BJ (cell line): ENCODE measurements around the gene UROC1. TPM values are rescaled to one million over a fixed set of nuclear protein-coding genes. Genes with fewer than 3 reads are reported as not detected.

ENCODE experiments used
- CTCF ChIA-PET: fragments of 350-600 bp; formaldehyde crosslinking; extraction: SDS; loops from one replicate; lab custom pipeline; 2021; ENCODE audit warnings: antibody characterized with exemption, inconsistent platforms; lab: Yijun Ruan, JAX
- POLR2A ChIA-PET: fragments of 300-600 bp; sonication (Branson Sonifier 250); formaldehyde crosslinking; extraction: SDS; loops from one replicate; lab custom pipeline; 2021; ENCODE audit warnings: antibody characterized with exemption; lab: Charles Lee
- DNase-seq: peaks from one replicate; pipeline ENCODE4 v3.0.0-alpha.2; 2011; ENCODE audit warnings: low read depth
- H3K27me3 ChIP-seq: 2 replicates; pipeline ENCODE4 v1.6.0; 2011; ENCODE audit warnings: low read length; ENCODE audit not compliant: control insufficient read depth, insufficient read depth
- H3K36me3 ChIP-seq: 2 replicates; pipeline ENCODE4 v1.5.1; 2011; ENCODE audit warnings: low read length; ENCODE audit not compliant: control insufficient read depth, insufficient read depth
- H3K4me3 ChIP-seq: 2 replicates; pipeline ENCODE4 v1.5.1; 2011; ENCODE audit warnings: low read depth, mild to moderate bottlenecking, control low read depth, low read length
- polyA plus RNA-seq: library from polyadenylated mRNA; depleted of rRNA; stranded (reverse); fragments of >200 nt; gene quantifications from 2 replicates; pipeline ENCODE4 v1.2.3, GENCODE V29; 2011
- TF ChIP-seq, protein P1 (sequence below): IDR thresholded peaks from 2 replicates; pipeline ENCODE4 v1.5.1; 2011; ENCODE audit warnings: low read depth, mild to moderate bottlenecking, control low read depth, inconsistent platforms, low read length, moderate library complexity; ENCODE audit not compliant: insufficient read depth

UROC1 gene
- polyA plus RNA-seq, 1 experiment: not detected

DNA sequence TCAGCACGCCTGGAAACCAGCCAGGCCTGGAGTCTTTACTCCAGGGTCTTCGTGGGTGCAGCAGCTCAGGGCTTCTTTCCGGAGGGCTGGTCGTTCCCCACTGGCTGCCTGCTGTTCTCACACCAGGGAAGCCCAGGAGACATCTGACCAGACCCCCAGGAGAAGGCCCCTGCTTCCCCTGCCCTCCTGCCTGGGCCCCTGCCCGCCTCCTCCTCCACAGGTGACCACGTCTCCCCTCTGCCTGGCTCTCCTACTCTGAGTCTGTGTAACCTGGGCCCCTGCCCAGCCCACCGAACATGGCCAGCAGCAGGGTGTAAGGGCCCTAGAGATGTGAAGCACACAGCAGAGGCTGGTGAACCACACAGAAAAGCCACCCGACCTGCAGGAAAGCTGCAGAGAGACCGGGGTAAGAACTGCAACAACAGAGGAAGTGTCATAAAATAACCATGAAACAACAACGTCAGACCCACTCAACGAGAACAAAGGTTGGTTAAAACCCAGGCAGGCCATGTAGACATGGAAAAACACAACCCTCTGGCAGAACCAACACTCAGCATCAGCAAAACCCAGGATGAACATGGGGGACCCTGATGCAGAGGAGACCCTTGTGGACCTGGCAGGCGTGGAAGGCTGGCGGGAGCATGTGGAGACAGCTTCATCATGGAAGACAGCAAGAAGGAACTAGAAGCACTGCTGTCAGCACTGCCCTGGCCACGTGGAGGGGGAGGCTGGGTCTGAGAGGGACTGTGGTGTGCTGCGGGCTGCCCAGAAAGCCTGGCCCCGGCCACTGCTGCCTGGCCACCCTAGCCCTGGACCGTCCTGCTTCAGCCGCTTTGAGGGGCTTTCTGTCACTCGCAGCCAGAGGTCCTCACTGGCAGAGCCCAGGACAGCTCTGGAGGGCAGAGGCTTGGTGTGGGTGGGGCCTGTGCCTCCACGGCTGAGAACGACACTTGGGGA, 20.4 kb downstream of the UROC1 start:
- ChIA-PET POLR2A (no interaction called here), CTCF (interaction anchor here (0.8 to 1.6 kb wide), 4 partner anchors 10 to 251 kb away, joined by 3 read pairs; no protein-coding TSS in a partner anchor)
- Histone ChIP-seq H3K27me3 (peaks cover 3% of the 10 kb centered on the region), H3K4me3 (no peak overlapping the region), H3K36me3 (no peaks in the 10 kb centered on the region)
- TF ChIP-seq, protein P1, sequence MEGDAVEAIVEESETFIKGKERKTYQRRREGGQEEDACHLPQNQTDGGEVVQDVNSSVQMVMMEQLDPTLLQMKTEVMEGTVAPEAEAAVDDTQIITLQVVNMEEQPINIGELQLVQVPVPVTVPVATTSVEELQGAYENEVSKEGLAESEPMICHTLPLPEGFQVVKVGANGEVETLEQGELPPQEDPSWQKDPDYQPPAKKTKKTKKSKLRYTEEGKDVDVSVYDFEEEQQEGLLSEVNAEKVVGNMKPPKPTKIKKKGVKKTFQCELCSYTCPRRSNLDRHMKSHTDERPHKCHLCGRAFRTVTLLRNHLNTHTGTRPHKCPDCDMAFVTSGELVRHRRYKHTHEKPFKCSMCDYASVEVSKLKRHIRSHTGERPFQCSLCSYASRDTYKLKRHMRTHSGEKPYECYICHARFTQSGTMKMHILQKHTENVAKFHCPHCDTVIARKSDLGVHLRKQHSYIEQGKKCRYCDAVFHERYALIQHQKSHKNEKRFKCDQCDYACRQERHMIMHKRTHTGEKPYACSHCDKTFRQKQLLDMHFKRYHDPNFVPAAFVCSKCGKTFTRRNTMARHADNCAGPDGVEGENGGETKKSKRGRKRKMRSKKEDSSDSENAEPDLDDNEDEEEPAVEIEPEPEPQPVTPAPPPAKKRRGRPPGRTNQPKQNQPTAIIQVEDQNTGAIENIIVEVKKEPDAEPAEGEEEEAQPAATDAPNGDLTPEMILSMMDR: no peak
- DNase-seq: no peak

DNA sequence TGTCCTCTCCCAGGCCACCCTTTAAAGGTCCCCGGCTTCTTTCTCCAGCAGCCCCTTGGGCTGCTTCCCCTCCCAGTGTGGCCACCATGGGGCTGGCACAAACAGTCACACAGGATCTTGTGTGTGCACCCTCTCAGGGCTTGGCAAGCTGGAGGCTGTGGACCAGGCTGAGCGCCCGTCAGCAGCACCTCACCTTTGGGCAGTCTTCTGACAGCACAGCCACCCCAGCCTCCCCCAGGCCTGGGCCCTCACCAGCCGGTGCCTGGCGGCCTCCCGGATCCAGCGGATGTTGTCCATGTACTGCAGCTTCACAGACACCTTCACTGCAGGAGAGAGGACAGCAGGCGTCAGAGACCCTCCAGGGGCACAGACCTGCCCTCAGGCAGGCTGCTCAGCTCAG, 21.8 kb downstream of the UROC1 start:
- ChIA-PET CTCF (interaction anchor here (0.9 kb wide), 1 partner anchor 126 kb away, joined by 3 read pairs; no protein-coding TSS in a partner anchor), POLR2A (no interaction called here)
- TF ChIP-seq, protein P1: no peak
- Histone ChIP-seq H3K27me3 (peaks cover 3% of the 10 kb centered on the region), H3K4me3 (no peak overlapping the region), H3K36me3 (no peaks in the 10 kb centered on the region)
- DNase-seq: no peak

DNA sequence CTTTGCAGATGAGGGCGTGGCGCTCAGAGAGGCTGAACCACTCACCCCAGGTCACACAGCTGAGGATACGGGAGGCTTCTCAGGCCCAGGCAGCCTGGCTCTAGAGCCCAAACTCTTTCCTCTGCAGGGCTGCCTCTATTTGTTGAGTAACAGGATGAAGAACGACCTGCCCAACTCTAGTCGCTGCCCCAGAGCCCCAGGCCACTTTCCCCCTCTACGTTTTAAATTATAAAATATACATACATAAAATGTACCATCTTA, 22.7 kb downstream of the UROC1 start:
- no peak for DNase-seq
- Histone ChIP-seq H3K27me3 (peaks cover 6% of the 10 kb centered on the region), H3K4me3 (no peak overlapping the region), H3K36me3 (no peaks in the 10 kb centered on the region)
- CTCF ChIA-PET: no interaction called here
- TF ChIP-seq, protein P1: no peak
- POLR2A ChIA-PET: no interaction called here

DNA sequence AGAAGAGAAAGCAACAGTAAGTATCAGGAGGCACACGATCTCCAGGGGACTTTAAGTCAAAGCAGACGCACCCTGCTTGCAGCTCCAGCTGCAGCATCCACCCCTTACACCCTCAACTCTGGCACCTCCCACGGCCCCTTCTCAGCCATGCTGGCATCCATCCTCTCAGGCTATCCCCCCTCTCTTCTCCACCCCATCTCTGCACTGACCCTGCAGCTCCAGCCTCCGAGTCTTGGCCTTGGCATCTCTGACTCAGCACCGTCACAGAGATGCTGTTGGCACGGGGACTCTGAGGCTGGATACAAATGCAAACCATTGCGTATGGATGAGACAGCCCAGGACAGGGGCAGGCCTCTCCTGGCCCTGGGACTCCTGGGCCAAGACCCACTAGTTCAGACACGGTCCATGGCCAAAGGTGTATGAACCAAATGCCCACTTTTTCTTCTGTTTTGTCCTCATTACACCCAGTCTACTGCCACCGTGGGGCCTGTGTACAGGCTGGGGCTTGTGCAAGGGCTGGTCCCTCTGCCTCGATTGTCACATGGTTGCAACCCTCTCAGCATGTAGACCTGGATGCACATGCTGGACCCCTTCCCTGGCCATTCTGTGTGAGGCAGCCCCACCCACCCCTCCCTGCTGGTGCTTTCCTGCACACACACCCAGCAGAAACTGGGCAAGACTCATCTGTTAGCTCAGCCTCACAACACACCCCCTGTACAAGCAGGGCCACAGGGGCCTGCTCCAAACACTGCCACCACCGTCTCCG, 23.2 kb downstream of the UROC1 start:
- no peak overlapping the region for H3K4me3 ChIP-seq
- H3K36me3 ChIP-seq: no peaks in the 10 kb centered on the region
- TF ChIP-seq, protein P1: no peak
- peaks cover 6% of the 10 kb centered on the region for H3K27me3 ChIP-seq
- CTCF ChIA-PET: no interaction called here
- POLR2A ChIA-PET: no interaction called here
- no peak for DNase-seq

DNA sequence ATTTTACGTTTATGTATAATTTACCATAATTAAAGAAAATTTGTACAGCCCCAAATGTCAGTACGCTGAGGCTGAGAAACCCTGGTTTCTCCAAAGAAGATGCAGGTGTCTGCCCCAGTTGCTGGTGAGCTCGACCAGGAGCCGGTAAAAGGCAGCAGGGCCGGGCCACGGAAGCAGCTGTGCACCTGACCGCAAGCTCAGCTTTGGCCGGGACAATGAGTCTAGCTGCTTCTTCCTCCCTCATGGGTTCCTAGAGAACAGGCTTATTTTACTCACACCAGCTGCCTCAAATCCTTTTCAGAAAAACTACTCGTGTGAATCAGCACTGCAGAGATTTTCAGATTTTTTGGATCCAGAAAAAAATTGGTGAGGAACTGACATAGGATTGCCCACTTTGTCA, 23.8 kb downstream of the UROC1 start:
- CTCF ChIA-PET: no interaction called here
- TF ChIP-seq, protein P1: no peak
- no peak for DNase-seq

More for the DNA sequence above, 23.8 kb downstream of the UROC1 start:
- Histone ChIP-seq H3K36me3 (no peaks in the 10 kb centered on the region), H3K4me3 (no peak overlapping the region), H3K27me3 (peaks cover 6% of the 10 kb centered on the region)
- POLR2A ChIA-PET: no interaction called here
